ENCODE data around the gene FAT4.
A peak's percentile ranks its signal among the peaks of the same experiment; 100 is the strongest.

Gene FAT4

DNA sequence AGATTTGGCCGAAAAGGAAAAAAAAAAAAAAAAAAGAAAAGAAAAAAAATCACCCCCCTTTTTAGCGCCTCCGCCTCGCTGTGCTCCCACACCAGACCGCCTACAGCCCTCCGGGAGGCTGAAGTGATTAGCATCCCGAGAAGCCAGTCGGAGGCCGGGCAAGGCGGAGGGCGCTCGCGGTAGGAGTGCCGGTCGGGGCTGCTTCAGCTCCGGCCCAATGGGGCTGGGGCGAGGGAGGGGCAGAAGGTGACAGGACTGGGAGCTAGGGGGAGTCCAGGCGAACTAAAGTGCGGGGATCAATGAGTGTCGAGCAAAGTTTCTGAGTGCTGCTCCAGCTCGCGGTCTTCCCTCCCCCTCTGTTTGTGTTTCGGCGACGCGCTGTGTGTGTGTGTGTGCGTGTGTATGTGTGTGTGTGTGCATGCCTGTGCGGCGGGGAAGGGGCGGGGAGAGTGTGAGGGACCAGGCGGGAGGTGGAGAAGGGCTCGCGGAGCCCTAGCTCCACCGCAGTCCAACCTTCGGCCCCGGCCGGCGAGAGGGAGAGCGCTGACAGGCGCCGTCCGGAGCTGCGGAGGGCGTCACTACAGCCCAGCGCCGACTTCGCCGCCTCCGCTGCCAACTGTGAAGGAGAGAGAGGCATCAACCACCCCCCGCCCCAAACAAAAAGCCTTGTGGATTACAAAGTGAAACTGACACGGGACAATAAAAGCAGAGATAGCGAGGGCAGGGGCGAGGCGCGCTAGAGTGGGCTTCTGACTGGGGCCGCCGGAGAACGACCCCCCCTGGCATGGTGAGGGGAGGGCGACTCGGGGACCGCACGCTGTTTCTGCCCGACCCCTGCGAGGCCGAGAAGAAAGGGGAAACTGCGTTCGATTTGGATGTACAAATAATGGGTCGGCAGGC is at the start of gene FAT4:
FAT4 (plus strand) TSS at position 280 of the 900 bp plus-strand sequence. CDS start 1,457 bp downstream, outside the sequence.
- DNase-seq: peak; percentile 79

GRCh38 chr4:125265846-125266245 is 48.9 kb upstream of the FAT4 start:
- DNase-seq: no peak

- DNase-seq: no peak
Measured at GRCh38 chr4:125266901-125267604, 47.7 kb upstream of the FAT4 start.

- no peak for DNase-seq
Measured at GRCh38 chr4:125267630-125268029, 47.1 kb upstream of the FAT4 start.

GRCh38 chr4:125268068-125268755 is 46.5 kb upstream of the FAT4 start:
- DNase-seq: no peak

- no peak for DNase-seq
Measured at GRCh38 chr4:125276811-125277210, 37.9 kb upstream of the FAT4 start.

- DNase-seq: no peak
Measured at GRCh38 chr4:125277790-125278189, 37.0 kb upstream of the FAT4 start.

DNA sequence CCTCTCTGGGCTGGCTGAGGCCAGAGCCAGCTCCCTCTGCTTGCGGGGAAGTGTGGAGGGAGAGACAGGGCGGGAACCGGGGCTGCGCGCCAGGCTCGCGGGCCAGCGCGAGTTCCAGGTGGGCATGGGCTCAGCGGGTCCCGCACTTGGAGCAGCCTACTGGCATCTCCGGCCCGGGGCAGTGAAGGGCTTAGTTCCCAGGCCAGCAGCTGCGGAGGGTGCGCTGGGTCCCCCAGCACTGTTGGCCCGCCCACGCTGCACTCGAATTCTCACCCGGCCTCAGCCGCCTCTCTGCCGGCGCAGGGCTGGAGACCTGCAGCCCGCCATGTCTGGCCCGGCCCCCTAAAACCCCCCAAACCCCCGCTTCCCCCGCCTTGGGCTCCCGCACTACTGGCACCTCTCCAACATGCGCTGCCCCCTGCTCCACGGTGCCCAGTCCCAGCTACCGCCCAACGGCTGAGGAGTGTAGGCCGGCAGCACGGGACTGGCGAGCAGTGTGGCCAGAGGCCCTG is 33.8 kb upstream of the FAT4 start:
- DNase-seq: no peak

DNA sequence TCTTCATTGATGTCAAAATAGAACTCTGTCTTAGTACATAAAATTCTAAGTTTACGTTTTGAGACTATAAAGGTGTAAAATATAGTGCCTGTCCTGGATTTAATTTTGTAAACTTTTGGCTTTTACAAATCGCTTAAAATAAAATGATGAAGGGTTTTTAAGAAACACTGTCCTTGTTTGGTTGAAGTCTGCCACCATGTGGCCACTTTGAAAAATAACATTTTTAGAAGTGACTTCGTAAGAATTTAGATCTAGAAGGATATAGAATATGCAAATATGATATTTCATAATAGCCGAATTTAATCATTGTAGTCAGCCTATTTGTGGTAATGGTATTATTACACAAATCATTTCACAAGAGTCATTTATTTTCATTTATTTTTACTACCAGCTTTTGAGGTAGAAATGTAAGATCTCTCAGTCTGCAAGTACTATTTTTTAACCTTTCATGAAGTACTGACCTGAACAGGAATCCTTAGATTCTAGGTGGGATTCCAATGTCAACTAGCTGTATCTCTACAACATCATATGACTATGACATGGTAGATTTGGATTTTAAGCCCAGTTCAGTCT is 31.0 kb upstream of the FAT4 start:
- no peak for DNase-seq

DNA sequence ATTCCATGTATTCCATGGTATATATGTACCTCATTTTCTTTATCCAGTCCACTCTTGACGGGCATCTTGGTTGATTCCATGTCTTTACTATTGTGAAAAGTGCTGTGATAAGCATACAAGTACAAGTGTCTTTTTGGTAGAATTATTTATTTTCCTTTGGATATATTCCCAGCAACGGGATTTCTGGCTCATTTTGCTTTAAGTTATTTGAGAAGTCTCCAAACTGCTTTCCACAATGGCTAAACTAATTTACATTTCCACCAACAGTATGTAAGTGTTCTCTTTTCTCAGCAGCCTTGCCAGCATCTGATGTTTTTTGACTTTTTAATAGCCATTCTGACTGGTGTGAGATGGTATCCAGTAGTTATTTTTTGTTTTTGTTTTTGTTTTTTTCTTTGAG is 17.6 kb upstream of the FAT4 start:
- DNase-seq: no peak

GRCh38 chr4:125303058-125303457 is 11.7 kb upstream of the FAT4 start:
- no peak for DNase-seq

GRCh38 chr4:125303821-125304220 is 10.9 kb upstream of the FAT4 start:
- DNase-seq: no peak

DNA sequence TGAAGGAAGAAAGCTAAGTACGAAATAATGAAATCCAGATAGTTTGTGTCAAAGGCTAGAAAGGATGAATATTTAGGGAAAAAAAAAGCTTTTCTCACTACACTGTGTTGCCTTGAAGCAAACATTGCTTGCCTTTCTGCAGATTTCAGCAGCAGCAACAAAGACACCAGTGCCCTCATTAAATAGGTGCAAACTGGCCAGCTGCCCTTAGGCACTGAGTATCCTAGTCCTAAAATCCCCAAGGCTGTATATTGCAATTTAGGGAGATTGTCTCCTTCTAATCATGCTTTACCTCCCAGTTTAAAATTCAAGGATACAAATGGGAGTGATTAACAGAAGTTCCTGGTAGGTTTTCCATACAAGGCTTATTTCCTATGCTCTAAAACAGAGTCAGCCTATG is 8.6 kb upstream of the FAT4 start:
- no peak for DNase-seq

GRCh38 chr4:125306533-125306932 is 8.2 kb upstream of the FAT4 start:
- DNase-seq: no peak

DNA sequence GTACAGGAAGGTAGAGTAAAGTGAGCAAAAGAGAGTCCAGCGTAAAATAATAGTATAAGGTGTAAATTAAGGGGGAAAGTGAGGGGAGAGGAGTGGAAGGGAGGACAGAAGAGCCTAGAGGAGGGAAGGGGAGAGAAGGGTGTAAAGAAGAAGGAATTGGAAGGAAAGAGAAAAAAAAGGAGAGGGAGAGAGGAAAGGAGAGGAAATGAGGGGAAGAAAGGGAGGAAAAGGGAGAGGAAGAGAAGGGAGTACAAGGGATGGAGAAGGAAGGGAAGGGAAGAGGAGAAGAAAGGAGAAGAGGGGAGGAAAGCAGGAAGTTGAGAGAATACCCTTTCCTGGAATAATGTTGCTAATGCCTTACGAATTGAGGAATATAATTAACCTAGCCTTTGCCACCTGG is 3.3 kb upstream of the FAT4 start:
- DNase-seq: no peak

- DNase-seq: peak; percentile 72
Measured at GRCh38 chr4:125313497-125313896, 1.3 kb upstream of the FAT4 start.

GRCh38 chr4:125313989-125314667 is 627 bp upstream of the FAT4 start:
- DNase-seq: no peak

DNA sequence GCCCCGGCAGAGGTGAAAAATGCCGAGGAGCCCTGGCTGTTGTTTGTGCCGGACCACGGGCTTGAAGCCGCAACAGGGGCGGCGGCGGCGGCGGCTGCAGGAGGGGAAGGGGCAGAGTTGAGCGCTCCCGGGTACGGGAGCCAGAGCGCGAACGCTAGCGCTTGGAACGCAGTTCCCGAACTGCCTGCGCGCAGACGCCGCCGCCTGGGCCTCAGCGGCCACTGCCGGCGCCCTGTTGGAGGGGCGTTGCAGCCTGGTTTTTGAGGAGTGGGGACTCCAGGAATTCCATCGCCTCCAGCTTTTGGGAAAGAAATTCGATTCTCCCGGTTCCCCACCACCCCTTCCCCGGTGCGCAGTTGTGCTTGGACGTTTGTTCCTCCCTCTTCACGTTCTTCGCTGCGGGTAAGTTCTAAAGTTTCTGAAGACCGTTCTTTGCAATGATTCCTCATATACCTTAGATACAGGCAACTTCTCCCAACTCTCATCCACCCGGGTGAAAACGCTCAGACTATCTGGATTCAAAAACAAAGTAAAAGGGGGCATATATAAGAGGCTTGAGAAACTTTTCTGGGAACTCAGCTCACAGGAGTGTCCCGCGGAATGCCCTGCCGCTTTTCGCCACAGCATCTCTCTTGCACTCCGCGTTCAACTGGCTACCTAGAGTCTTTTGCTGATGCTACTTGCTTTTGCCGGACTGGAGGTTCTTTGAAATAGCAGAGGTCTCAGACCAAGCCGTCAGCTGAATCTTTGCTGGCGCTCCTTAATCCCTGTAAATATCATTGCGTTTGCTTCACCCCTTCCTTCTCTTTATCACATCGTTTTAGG is 1.0 kb downstream of the FAT4 start:
- DNase-seq: peak; percentile 52

GRCh38 chr4:125316401-125316790 is 1.6 kb downstream of the FAT4 start:
- peak; percentile 56 for DNase-seq

DNA sequence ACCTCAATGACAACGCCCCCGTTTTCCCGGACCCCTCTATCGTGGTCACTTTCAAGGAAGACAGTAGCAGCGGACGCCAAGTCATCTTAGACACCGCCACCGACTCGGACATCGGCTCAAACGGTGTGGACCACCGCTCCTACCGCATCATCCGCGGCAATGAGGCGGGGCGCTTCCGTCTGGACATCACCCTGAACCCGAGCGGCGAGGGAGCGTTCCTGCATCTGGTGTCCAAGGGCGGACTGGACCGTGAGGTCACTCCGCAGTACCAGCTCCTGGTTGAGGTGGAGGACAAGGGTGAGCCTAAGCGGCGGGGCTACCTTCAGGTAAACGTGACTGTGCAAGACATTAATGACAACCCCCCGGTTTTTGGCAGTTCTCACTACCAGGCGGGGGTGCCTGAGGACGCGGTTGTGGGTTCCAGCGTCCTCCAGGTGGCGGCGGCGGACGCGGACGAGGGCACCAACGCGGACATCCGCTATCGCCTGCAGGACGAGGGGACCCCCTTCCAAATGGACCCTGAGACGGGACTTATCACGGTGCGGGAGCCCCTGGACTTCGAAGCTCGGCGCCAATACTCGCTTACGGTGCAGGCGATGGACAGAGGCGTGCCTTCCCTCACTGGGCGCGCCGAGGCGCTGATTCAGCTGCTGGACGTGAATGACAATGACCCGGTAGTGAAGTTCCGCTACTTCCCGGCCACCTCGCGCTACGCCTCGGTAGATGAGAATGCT is 2.2 kb downstream of the FAT4 start:
- DNase-seq: peak; percentile 55

GRCh38 chr4:125317525-125317877 is 2.7 kb downstream of the FAT4 start:
- peak; percentile 52 for DNase-seq

All from COR-L47 (cell line).